Endothelial cell of umbilical vein (primary cell): ENCODE data around the gene ORC6. TPM values are rescaled to one million over a fixed set of nuclear protein-coding genes. Genes with fewer than 3 reads are reported as not detected.

Source experiments
- BruUV-seq: library from RNA; stranded (reverse); fragments of 400-500 nt; replicated peaks from 2 replicates; lab custom pipeline; 2021; lab: Mats Ljungman, UMichigan
- CTCF ChIA-PET: fragments of 300-600, 350-600 bp; sonication (Branson Sonifier 250); formaldehyde crosslinking; loops from one replicate; lab custom pipeline; 2021; ENCODE audit warnings: antibody characterized with exemption, inconsistent platforms; lab: Charles Lee
- POLR2A ChIA-PET: fragments of 300-600, 350-600 bp; sonication (Branson Sonifier 250); formaldehyde crosslinking; loops from one replicate; lab custom pipeline; 2021; ENCODE audit warnings: antibody characterized with exemption, inconsistent platforms; lab: Charles Lee
- DNase-seq: peaks from one replicate; pipeline ENCODE4 v3.0.0-alpha.2; 2011; ENCODE audit warnings: low read depth, low spot score
- FAIRE-seq: peaks from 2 replicates; lab custom pipeline; 2011; peaks lifted over from hg19 to GRCh38; lab: Jason Lieb, UNC
- H2AFZ ChIP-seq: 2 replicates; pipeline ENCODE4 v1.6.0; 2012; ENCODE audit warnings: low read depth, low read length, control low read depth, inconsistent platforms
- H3K27ac ChIP-seq: 2 replicates; pipeline ENCODE4 v1.5.1; 2011; ENCODE audit warnings: low read depth, mild to moderate bottlenecking, control low read depth, low read length, moderate library complexity; ENCODE audit not compliant: insufficient read depth
- H3K27me3 ChIP-seq, 2 experiments: 2 replicates each; pipeline versions ENCODE4 v1.6.0 to v1.6.1; 2011; ENCODE audit warnings: low read length in 2 of 2, mixed read lengths in 1 of 2; ENCODE audit not compliant: control insufficient read depth in 2 of 2, insufficient read depth in 2 of 2
- H3K36me3 ChIP-seq, 2 experiments: 2 replicates in 1 of 2; 3 replicates in 1 of 2; pipeline ENCODE4 v1.5.1; 2011; ENCODE audit warnings: low read length in 2 of 2, mild to moderate bottlenecking in 1 of 2, moderate library complexity in 1 of 2; ENCODE audit not compliant: control insufficient read depth in 2 of 2, insufficient read depth in 2 of 2; ENCODE audit errors: extremely low read depth in 1 of 2
- H3K4me1 ChIP-seq: 3 replicates; pipeline ENCODE4 v1.5.1; 2011; ENCODE audit warnings: mild to moderate bottlenecking, low read length; ENCODE audit not compliant: control insufficient read depth, insufficient read depth; ENCODE audit errors: extremely low read depth
- H3K4me2 ChIP-seq: 2 replicates; pipeline ENCODE4 v1.6.1; 2011; ENCODE audit warnings: low read length, control low read depth, mixed read lengths; ENCODE audit not compliant: insufficient read depth
- H3K4me3 ChIP-seq, 3 experiments: fragments of 200-600 bp in 1 of 3; sonication (generic), shearing (Covaris generic) in 1 of 3; replicated peaks in 1 of 3; 2 replicates each; pipeline ENCODE4 v1.5.1; 2011 to 2016; ENCODE audit warnings: control low read depth in 3 of 3, low read length in 3 of 3, mild to moderate bottlenecking in 2 of 3, inconsistent platforms in 1 of 3, low read depth in 1 of 3, moderate library complexity in 1 of 3; ENCODE audit not compliant: insufficient read depth in 1 of 3
- H3K79me2 ChIP-seq: 2 replicates; pipeline ENCODE4 v1.6.0; 2012; ENCODE audit warnings: low read length, inconsistent platforms; ENCODE audit not compliant: control insufficient read depth, insufficient read depth
- H3K9ac ChIP-seq: replicated peaks from 2 replicates; pipeline ENCODE3; 2011; ENCODE audit warnings: low read length, control low read depth; ENCODE audit not compliant: insufficient read depth; ENCODE audit errors: extremely low read depth
- H3K9me1 ChIP-seq: replicated peaks from 3 replicates; pipeline ENCODE4 v1.6.0; 2011; ENCODE audit warnings: mild to moderate bottlenecking, low read length; ENCODE audit not compliant: control insufficient read depth, insufficient read depth; ENCODE audit errors: extremely low read depth
- H3K9me3 ChIP-seq: replicated peaks from 2 replicates; pipeline ENCODE4 v1.5.1; 2012; ENCODE audit warnings: low read length, inconsistent platforms; ENCODE audit not compliant: control insufficient read depth, insufficient read depth
- H4K20me1 ChIP-seq: replicated peaks from 2 replicates; pipeline ENCODE3; 2011; ENCODE audit warnings: mild to moderate bottlenecking, low read length; ENCODE audit not compliant: control insufficient read depth, insufficient read depth; ENCODE audit errors: extremely low read depth
- EZH2 ChIP-seq: IDR thresholded peaks from 2 replicates; pipeline ENCODE4 v1.6.1; 2012; ENCODE audit warnings: borderline replicate concordance, low read depth, mild to moderate bottlenecking, moderate library complexity, low read length, inconsistent platforms; ENCODE audit not compliant: severe bottlenecking
- FOS ChIP-seq: IDR thresholded peaks from 2 replicates; pipeline ENCODE4 v1.6.1; 2011; ENCODE audit warnings: mild to moderate bottlenecking, low read length, moderate library complexity, borderline replicate concordance; ENCODE audit not compliant: insufficient read depth
- GATA2 ChIP-seq: IDR thresholded peaks from 2 replicates; pipeline ENCODE4 v1.7.0; 2011; ENCODE audit warnings: low read depth, mild to moderate bottlenecking, moderate library complexity, mixed read lengths, low read length; ENCODE audit not compliant: insufficient read length, insufficient read depth
- JUN ChIP-seq: IDR thresholded peaks from 2 replicates; pipeline ENCODE4 v1.6.1; 2011; ENCODE audit warnings: borderline replicate concordance, low read depth; ENCODE audit not compliant: insufficient read length, insufficient read depth
- MYC ChIP-seq: IDR thresholded peaks from one replicate; pipeline ENCODE4 v1.6.1; 2011; ENCODE audit warnings: mild to moderate bottlenecking, low read depth, low read length
- POLR2A ChIP-seq: IDR thresholded peaks from 2 replicates; pipeline ENCODE4 v1.6.1; 2012; ENCODE audit warnings: low read depth, mild to moderate bottlenecking, control low read depth, low read length
- POLR2AphosphoS5 ChIP-seq: IDR thresholded peaks from 2 replicates; pipeline ENCODE4 v1.6.1; 2012; ENCODE audit warnings: low read depth, mild to moderate bottlenecking, control low read depth, low read length, moderate library complexity; ENCODE audit not compliant: insufficient read depth
- dilution Hi-C: fragments of 300-500 bp; cut with MboI; formaldehyde crosslinking; loops from one replicate; pipeline ENCODE4 v1.15.0; 2019; ENCODE audit warnings: low sequenced_read_pairs; ENCODE audit not compliant: extremely low pct_ligation_motif_present
- intact Hi-C: fragments of 100-400 bp; cut with micrococcal nuclease; formaldehyde crosslinking; loops from one replicate; pipeline ENCODE4 v1.10.0; 2022
- polyA plus RNA-seq, 4 experiments: library from polyadenylated mRNA; depleted of rRNA in 3 of 4; stranded (reverse) in 3 of 4; unstranded in 1 of 4; fragments of >200 nt; gene quantifications; 2 replicates each; pipeline versions ENCODE4 v1.2.1 to v1.2.3, GENCODE V29; 2011 to 2012; ENCODE audit warnings: missing spikeins in 1 of 4
- total RNA-seq: library from RNA; stranded (reverse); gene quantifications from 2 replicates; pipeline ENCODE4 v1.2.3, GENCODE V29; 2021
- TF ChIP-seq, protein P1 (sequence below): IDR thresholded peaks from 2 replicates; pipeline ENCODE4 v1.6.1; 2011; ENCODE audit not compliant: insufficient read depth, insufficient read length
- TF ChIP-seq, protein P2 (sequence below), 2 donors: IDR thresholded peaks; 1 replicate in 1 of 2; 2 replicates in 1 of 2; pipeline ENCODE4 v1.5.1; 2011; ENCODE audit warnings: low read length in 2 of 2, mild to moderate bottlenecking in 2 of 2, moderate library complexity in 2 of 2, control low read depth in 1 of 2, inconsistent platforms in 1 of 2, low read depth in 1 of 2; ENCODE audit not compliant: insufficient read depth in 1 of 2; ENCODE audit errors: extremely low read depth in 1 of 2

Gene ORC6
- total and polyA plus RNA-seq, 2 donors (not counting 3 experiments of a cell fraction or from before 2014, with no cell fraction given): 15.9 to 31.1 TPM

DNA sequence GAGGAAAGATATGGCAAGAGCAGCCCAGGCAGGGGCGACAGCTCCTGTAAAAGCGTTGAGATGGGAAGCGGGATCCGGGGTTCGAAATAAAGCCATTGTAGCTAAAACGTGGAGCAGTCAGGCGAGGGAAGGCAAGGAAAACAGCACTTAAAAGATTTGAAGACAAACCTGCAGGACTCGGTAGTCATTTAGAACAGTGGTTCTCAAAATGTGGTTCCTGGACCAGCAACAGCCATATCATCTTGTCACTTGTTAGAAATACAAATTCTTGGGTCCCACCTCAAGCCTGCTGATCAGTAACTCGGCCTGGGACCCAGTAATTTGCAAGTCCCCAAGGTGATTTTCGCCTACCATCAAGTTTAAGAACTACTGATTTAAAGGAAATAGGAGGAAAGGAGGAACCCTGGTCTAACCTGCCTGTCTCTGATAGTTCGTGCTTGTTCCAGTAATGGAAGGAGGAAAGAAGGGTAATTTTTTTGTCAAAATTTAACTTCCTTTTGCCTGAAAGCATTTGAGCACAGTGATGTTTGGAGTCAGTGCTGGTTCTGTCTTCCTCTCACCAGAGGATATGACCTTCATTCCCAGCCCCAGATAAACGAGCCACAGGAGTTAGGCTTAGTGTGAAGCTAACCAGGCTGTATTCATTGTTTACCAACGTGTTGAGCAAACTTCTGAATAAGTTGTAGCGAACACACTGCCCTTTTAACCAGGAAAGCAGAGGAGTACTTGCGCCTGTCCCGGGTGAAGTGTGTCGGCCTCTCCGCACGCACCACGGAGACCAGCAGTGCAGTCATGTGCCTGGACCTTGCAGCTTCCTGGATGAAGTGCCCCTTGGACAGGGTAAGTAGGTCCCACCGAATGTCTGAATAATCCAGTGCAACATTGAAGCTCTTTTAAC, 1.1 kb downstream of the ORC6 start:
- Histone ChIP-seq H3K9ac (peak overlapping the region; percentile 69), H4K20me1 (peaks cover 4% of the 10 kb centered on the region), H3K9me3 (no peaks in the 10 kb centered on the region), H3K27me3 (no peaks in the 10 kb centered on the region), H3K4me3 (peak overlapping the region; percentile 62 to 96 (median 66)), H3K4me1 (peaks cover 30% of the 10 kb centered on the region), H2AFZ (peak overlapping the region; percentile 63), H3K4me2 (peak overlapping the region; percentile 97), H3K9me1 (no peaks in the 10 kb centered on the region), H3K36me3 (peaks cover 0 to 4% of the 10 kb centered on the region in 2 experiments), H3K79me2 (peaks cover 50% of the 10 kb centered on the region), H3K27ac (peak overlapping the region; percentile 70)
- intact Hi-C loops: loop anchor here (5.0 kb wide), 2 partner anchors 52 to 112 kb away; no protein-coding TSS in a partner anchor
- BruUV-seq: no TSS peak
- TF ChIP-seq FOS (no peak), EZH2 (no peak), JUN (no peak), POLR2A (no peak), GATA2 (no peak), POLR2AphosphoS5 (no peak), MYC (no peak)
- TF ChIP-seq, protein P1, sequence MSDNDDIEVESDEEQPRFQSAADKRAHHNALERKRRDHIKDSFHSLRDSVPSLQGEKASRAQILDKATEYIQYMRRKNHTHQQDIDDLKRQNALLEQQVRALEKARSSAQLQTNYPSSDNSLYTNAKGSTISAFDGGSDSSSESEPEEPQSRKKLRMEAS: no peak
- TF ChIP-seq, protein P2, sequence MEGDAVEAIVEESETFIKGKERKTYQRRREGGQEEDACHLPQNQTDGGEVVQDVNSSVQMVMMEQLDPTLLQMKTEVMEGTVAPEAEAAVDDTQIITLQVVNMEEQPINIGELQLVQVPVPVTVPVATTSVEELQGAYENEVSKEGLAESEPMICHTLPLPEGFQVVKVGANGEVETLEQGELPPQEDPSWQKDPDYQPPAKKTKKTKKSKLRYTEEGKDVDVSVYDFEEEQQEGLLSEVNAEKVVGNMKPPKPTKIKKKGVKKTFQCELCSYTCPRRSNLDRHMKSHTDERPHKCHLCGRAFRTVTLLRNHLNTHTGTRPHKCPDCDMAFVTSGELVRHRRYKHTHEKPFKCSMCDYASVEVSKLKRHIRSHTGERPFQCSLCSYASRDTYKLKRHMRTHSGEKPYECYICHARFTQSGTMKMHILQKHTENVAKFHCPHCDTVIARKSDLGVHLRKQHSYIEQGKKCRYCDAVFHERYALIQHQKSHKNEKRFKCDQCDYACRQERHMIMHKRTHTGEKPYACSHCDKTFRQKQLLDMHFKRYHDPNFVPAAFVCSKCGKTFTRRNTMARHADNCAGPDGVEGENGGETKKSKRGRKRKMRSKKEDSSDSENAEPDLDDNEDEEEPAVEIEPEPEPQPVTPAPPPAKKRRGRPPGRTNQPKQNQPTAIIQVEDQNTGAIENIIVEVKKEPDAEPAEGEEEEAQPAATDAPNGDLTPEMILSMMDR (IDR thresholded peaks at IDR 0.05; ENCODE audit: extremely low read depth in 1 of 2, insufficient read depth in 1 of 2, low read depth in 1 of 2, low read length in 2 of 2): no peak
- ChIA-PET POLR2A (no interaction called here), CTCF (interaction anchor here (0.9 to 2.9 kb wide), 4 partner anchors 13 to 111 kb away, joined by 3 to 14 read pairs (median 6); no protein-coding TSS in a partner anchor)
- FAIRE-seq (peak; percentile 66), DNase-seq (peak; percentile 25)
- dilution Hi-C loops: no loop called here
